ENCODE results near the gene MRPL38. TPM values are rescaled to one million over a fixed set of nuclear protein-coding genes. Genes with fewer than 3 reads are reported as not detected.
A peak's percentile ranks its signal among the peaks of the same experiment; 100 is the strongest.
"Not testable (repeated sequence)": the region's sequence is repeated elsewhere in the genome, so short reads cannot be mapped to it uniquely, and the experiment has no call there.

Gene MRPL38
- total RNA-seq, 1 donor from 2014 or later: 31.9 TPM

DNA sequence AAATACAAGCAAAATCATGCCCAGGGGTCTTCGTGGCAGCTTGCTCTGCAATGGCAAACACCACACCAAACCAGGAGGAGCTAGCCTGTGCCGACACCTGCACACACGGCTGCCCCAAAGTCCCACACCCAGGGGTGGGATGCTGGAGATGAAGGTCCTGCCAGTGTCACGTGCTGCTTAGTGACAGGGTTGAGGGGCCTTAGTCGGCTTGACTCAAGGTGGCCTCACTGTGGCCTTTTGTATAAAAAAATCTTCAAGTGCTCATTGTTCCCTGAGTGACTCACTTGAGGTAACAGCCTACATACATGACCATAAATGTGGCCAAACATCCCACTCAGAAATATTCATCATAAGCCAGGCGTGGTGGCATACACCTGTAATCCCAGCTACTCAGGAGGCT lies 15.2 kb downstream of the MRPL38 start:
- peaks cover 20 to 32% of the 10 kb centered on the region in 2 donors for H3K36me3 ChIP-seq
- no peaks in the 10 kb centered on the region for H3K9me3 ChIP-seq
- TF ChIP-seq, protein P1, sequence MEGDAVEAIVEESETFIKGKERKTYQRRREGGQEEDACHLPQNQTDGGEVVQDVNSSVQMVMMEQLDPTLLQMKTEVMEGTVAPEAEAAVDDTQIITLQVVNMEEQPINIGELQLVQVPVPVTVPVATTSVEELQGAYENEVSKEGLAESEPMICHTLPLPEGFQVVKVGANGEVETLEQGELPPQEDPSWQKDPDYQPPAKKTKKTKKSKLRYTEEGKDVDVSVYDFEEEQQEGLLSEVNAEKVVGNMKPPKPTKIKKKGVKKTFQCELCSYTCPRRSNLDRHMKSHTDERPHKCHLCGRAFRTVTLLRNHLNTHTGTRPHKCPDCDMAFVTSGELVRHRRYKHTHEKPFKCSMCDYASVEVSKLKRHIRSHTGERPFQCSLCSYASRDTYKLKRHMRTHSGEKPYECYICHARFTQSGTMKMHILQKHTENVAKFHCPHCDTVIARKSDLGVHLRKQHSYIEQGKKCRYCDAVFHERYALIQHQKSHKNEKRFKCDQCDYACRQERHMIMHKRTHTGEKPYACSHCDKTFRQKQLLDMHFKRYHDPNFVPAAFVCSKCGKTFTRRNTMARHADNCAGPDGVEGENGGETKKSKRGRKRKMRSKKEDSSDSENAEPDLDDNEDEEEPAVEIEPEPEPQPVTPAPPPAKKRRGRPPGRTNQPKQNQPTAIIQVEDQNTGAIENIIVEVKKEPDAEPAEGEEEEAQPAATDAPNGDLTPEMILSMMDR (IDR thresholded peaks at IDR 0.05): no peak
- peaks cover 0 to 3% of the 10 kb centered on the region in 2 donors for H3K4me1 ChIP-seq
- H3K27me3 ChIP-seq: no peaks in the 10 kb centered on the region
- DNase-seq (ENCODE audit: low spot score in 2 of 2): no peak
- H3K4me3 ChIP-seq: no peak overlapping the region
- no peak overlapping the region for H3K27ac ChIP-seq
- intact Hi-C loops (cut with DNase I): no loop called here

DNA sequence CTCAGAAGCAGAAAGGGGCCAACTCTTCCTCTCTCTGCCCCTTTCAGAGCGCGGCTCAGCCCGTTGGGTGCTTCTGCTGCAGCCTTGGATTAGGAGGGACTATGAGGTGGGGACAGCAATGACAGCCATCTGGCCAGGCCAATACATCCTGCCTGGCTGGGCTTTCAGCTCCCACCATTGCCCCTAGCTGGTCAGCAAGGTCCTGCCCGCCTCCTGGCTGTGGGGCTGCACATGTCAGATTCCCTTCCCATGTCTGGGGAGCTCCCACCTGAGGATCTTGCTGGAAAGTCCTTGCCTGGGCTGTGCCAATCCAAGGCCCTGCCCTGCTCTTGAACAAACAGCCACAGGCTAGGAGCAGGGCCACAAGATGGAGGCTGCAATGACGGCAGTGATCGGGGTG lies 16.2 kb downstream of the MRPL38 start:
- TF ChIP-seq, protein P1 (IDR thresholded peaks at IDR 0.05): no peak
- no peaks in the 10 kb centered on the region for H3K9me3 ChIP-seq
- no peaks in the 10 kb centered on the region for H3K27me3 ChIP-seq
- intact Hi-C loops (cut with DNase I): no loop called here
- H3K4me3 ChIP-seq: no peak overlapping the region
- no peaks in the 10 kb centered on the region for H3K4me1 ChIP-seq
- peaks cover 20 to 32% of the 10 kb centered on the region in 2 donors for H3K36me3 ChIP-seq
- H3K27ac ChIP-seq: no peak overlapping the region
- no peak for DNase-seq (ENCODE audit: low spot score in 2 of 2)

DNA sequence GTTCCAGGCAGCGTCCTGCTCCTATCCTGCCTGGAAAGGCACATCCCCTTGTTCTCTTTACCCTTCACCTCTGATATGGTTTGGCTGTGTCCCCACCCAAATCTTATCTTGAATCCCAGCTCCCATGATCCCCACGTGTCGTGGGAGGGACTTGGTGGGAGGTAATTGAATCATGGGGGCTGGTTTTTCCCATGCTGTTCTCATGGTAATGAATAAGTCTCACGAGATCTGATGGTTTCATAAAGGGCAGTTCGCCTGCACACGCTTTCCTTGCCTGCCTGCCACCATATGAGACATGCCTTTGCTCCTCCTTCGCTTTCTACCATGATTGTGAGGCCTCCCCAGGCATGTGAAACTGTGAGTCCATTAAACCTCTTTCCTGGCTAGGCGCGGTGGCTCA lies 18.8 kb downstream of the MRPL38 start:
- H3K9me3 ChIP-seq; DNase-seq (ENCODE audit: low spot score in 2 of 2); intact Hi-C loops (cut with DNase I); H3K27me3 ChIP-seq; H3K4me1 ChIP-seq; H3K27ac ChIP-seq; H3K4me3 ChIP-seq: not testable (repeated sequence)
- H3K36me3 ChIP-seq: peaks cover 7 to 16% of the 10 kb centered on the region in 2 donors

DNA sequence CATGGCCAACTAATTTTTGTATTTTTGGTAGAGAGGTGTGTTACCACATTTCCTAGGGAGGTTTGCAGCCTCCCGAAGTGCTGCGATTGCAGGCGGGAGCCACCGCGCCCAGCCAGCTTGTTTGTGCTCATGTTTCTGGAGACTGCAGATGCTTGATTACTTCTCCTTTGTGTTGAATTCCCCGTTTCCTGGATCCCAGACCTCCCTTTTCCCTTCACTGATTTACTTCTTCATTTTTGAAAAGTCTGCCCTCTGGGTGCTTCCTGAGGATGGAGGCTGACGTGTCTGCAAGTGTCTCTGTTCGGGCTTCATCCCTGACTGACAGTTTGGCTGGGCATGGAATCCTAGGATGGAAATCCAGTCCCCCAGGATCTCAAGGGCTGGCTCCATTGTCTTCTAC lies 19.3 kb downstream of the MRPL38 start:
- Histone ChIP-seq H3K27me3 (no peaks in the 10 kb centered on the region), H3K4me1 (no peaks in the 10 kb centered on the region), H3K9me3 (no peaks in the 10 kb centered on the region), H3K27ac (no peak overlapping the region), H3K36me3 (peaks cover 2 to 12% of the 10 kb centered on the region in 2 donors), H3K4me3 (no peak overlapping the region)
- TF ChIP-seq, protein P1 (IDR thresholded peaks at IDR 0.05): no peak
- DNase-seq (ENCODE audit: low spot score in 2 of 2): no peak
- intact Hi-C loops (cut with DNase I): no loop called here

DNA sequence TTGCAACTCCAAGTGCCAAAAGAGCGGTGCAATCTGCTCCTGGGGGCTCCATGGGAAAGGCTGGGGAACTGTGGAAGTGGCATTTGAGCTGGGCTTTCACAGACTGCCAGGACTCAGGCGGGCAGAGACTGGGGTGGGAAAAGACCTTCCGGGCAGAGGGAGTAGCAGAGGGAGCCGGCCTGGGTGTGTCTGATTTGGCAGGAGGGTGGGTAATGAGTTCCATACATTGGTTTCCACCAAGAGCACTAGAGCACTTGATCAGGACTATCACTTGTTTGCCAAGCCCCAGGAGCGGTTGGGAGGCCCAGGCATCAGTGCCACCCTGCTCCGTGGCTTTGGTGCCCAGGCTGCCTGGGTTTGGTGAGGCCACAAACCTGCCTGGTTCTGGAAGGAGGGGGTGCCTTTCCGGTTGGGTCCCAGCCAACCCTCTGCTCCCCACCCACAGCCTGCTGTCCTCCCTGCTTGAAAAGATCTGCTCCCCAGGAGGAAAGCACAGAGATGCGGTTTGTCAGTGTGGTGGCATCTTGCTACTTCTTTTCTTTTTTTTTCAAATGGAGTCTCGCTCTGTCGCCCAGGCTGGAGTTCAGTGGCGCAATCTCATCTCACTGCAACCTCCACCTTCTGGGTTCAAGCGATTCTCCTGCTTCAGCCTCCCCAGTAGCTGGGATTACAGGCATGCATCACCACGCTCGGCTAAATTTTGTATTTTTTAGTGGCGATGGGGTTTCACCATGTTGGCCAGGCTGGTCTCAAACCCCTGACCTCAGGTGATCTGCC lies 22.8 kb downstream of the MRPL38 start:
- H3K27me3 ChIP-seq: no peaks in the 10 kb centered on the region
- no peaks in the 10 kb centered on the region for H3K9me3 ChIP-seq
- intact Hi-C loops (cut with DNase I): no loop called here
- no peak overlapping the region for H3K4me3 ChIP-seq
- no peak for DNase-seq (ENCODE audit: low spot score in 2 of 2)
- TF ChIP-seq, protein P1 (IDR thresholded peaks at IDR 0.05): no peak
- H3K4me1 ChIP-seq: peaks cover 0 to 5% of the 10 kb centered on the region in 2 donors
- no peak overlapping the region for H3K27ac ChIP-seq
- H3K36me3 ChIP-seq: no peaks in the 10 kb centered on the region

DNA sequence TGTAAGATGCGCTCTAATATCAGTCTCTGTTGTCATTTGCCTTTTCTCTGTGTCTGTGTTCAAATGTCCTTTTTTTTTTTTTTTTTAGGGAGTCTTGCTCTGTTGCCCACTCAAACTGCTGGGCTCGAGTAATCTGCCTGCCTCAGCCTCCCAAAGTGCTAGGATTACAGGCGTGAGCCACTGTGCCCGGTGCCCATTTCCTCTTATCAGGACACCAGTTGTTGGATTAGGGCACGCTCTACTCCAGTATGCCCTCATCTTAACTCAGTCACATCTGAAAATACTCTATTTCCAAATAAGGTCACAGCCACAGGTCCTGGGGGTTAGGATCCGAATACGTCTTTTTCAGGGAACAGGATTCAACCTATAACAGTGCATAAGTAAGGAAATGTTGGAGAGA lies 24.4 kb downstream of the MRPL38 start:
- peak overlapping the region; percentile 2 to 9 for H3K27ac ChIP-seq
- intact Hi-C loops (cut with DNase I): no loop called here

More for the DNA sequence above, 24.4 kb downstream of the MRPL38 start:
- DNase-seq (ENCODE audit: low spot score in 2 of 2): no peak
- H3K4me1 ChIP-seq: peaks cover 12 to 21% of the 10 kb centered on the region in 2 donors
- H3K4me3 ChIP-seq: no peak overlapping the region
- no peaks in the 10 kb centered on the region for H3K9me3 ChIP-seq
- no peaks in the 10 kb centered on the region for H3K36me3 ChIP-seq
- no peaks in the 10 kb centered on the region for H3K27me3 ChIP-seq
- TF ChIP-seq, protein P1 (IDR thresholded peaks at IDR 0.05): no peak
